Neural cell (in vitro differentiated cells): ENCODE measurements around the gene MAPK4. TPM values are rescaled to one million over a fixed set of nuclear protein-coding genes. Genes with fewer than 3 reads are reported as not detected.

ENCODE experiments used
- H2AFZ ChIP-seq: fragments of 200-600, 300-800 bp; sonication (generic), shearing (Covaris generic); 2 replicates; pipeline ENCODE4 v1.6.0; 2014; ENCODE audit warnings: low read depth, mild to moderate bottlenecking, antibody characterized with exemption, low read length, moderate library complexity
- H3F3A ChIP-seq: fragments of 200-600 bp; shearing (Covaris generic); 2 replicates; pipeline ENCODE4 v1.6.1; 2016; ENCODE audit warnings: mild to moderate bottlenecking, moderate library complexity, mixed read lengths, antibody characterized with exemption, low read length; ENCODE audit not compliant: insufficient read depth, poor library complexity, severe bottlenecking
- H3K27ac ChIP-seq: fragments of 200-600, 300-800 bp; sonication (generic), shearing (Covaris generic); 2 replicates; pipeline ENCODE4 v1.5.1; 2014; ENCODE audit warnings: mild to moderate bottlenecking, low read length, moderate library complexity
- H3K27me3 ChIP-seq: fragments of 300-800, 200-600 bp; sonication (generic), shearing (Covaris generic); 2 replicates; pipeline ENCODE4 v1.6.0; 2014; ENCODE audit warnings: mild to moderate bottlenecking, low read depth, low read length, moderate library complexity; ENCODE audit not compliant: insufficient read depth
- H3K36me3 ChIP-seq: fragments of 300-800, 200-600 bp; sonication (generic), shearing (Covaris generic); 2 replicates; pipeline ENCODE4 v1.5.1; 2014; ENCODE audit warnings: mild to moderate bottlenecking, antibody characterized with exemption, low read length, moderate library complexity; ENCODE audit not compliant: insufficient read depth
- H3K4me2 ChIP-seq: fragments of 300-800, 200-600 bp; sonication (generic), shearing (Covaris generic); 2 replicates; pipeline ENCODE4 v1.6.0; 2014; ENCODE audit warnings: mild to moderate bottlenecking, low read length
- H3K4me3 ChIP-seq: fragments of 300-800, 200-600 bp; sonication (generic), shearing (Covaris generic); 2 replicates; pipeline ENCODE4 v1.5.1; 2014; ENCODE audit warnings: mild to moderate bottlenecking, low read length, moderate library complexity
- H3K79me2 ChIP-seq: fragments of 200-600 bp; shearing (Covaris generic); replicated peaks from 2 replicates; pipeline ENCODE4 v1.6.0; 2014; ENCODE audit warnings: mild to moderate bottlenecking, low read length, moderate library complexity; ENCODE audit not compliant: insufficient read depth
- H3K9ac ChIP-seq: fragments of 300-800, 200-600 bp; sonication (generic), shearing (Covaris generic); 2 replicates; pipeline ENCODE4 v1.6.1; 2016; ENCODE audit warnings: mild to moderate bottlenecking, low read length, mixed read lengths
- H3K9me2 ChIP-seq: fragments of 200-600 bp; shearing (Covaris generic); 2 replicates; pipeline ENCODE4 v1.6.1; 2016; ENCODE audit warnings: mild to moderate bottlenecking, low read length, mixed read lengths; ENCODE audit not compliant: insufficient read depth
- H3K9me3 ChIP-seq: fragments of 200-600, 300-800 bp; sonication (generic), shearing (Covaris generic); 2 replicates; pipeline ENCODE4 v1.6.1; 2016; ENCODE audit warnings: mild to moderate bottlenecking, mixed run types, low read length, moderate library complexity, mixed read lengths
- H4K20me1 ChIP-seq: fragments of 200-600 bp; shearing (Covaris generic); 2 replicates; pipeline ENCODE4 v1.6.1; 2016; ENCODE audit warnings: mild to moderate bottlenecking, mixed run types; ENCODE audit not compliant: insufficient read depth
- EP300 ChIP-seq: fragments of 450-650 bp; conservative IDR thresholded peaks from 2 replicates; pipeline ENCODE4 v1.6.1; 2014; ENCODE audit warnings: antibody characterized with exemption, mild to moderate bottlenecking, moderate library complexity; ENCODE audit not compliant: poor library complexity, severe bottlenecking
- EZH2 ChIP-seq: fragments of 200-600, 300-800 bp; shearing (Covaris generic), sonication (generic); IDR thresholded peaks from 2 replicates; pipeline ENCODE4 v1.6.1; 2014; ENCODE audit warnings: antibody characterized with exemption, low read length, borderline replicate concordance, mild to moderate bottlenecking; ENCODE audit not compliant: insufficient read depth, poor library complexity, severe bottlenecking
- MXI1 ChIP-seq: fragments of 450-650 bp; conservative IDR thresholded peaks from 2 replicates; pipeline ENCODE4 v1.6.1; 2014; ENCODE audit warnings: antibody characterized with exemption, mild to moderate bottlenecking; ENCODE audit not compliant: poor library complexity, severe bottlenecking
- POLR2AphosphoS5 ChIP-seq: IDR thresholded peaks from 2 replicates; pipeline ENCODE4 v1.6.1; 2012
- RAD21 ChIP-seq: fragments of 450-650 bp; conservative IDR thresholded peaks from 2 replicates; pipeline ENCODE4 v1.6.1; 2014; ENCODE audit warnings: antibody characterized with exemption, mild to moderate bottlenecking, moderate library complexity
- SMC3 ChIP-seq: fragments of 450-650 bp; conservative IDR thresholded peaks from 2 replicates; pipeline ENCODE4 v1.6.1; 2014; ENCODE audit warnings: antibody characterized with exemption, mild to moderate bottlenecking, moderate library complexity; ENCODE audit not compliant: poor library complexity
- TAF1 ChIP-seq: IDR thresholded peaks from 2 replicates; pipeline ENCODE4 v1.6.1; 2012; ENCODE audit warnings: low read depth
- polyA plus RNA-seq: library from polyadenylated mRNA; depleted of rRNA; stranded (reverse); fragments of >200 nt; gene quantifications from 2 replicates; pipeline ENCODE4 v1.2.3, GENCODE V29; 2014
- TF ChIP-seq, protein P1 (sequence below): IDR thresholded peaks from 2 replicates; pipeline ENCODE4 v1.6.1; 2012; ENCODE audit warnings: borderline replicate concordance
- TF ChIP-seq, protein P2 (sequence below): fragments of 450-650 bp; IDR thresholded peaks from 2 replicates; pipeline ENCODE4 v1.5.1; 2014; ENCODE audit warnings: antibody characterized with exemption, mild to moderate bottlenecking, moderate library complexity; ENCODE audit not compliant: poor library complexity, severe bottlenecking

MAPK4 gene
- polyA plus RNA-seq, 1 donor from 2014 or later, result 12.7 TPM

DNA sequence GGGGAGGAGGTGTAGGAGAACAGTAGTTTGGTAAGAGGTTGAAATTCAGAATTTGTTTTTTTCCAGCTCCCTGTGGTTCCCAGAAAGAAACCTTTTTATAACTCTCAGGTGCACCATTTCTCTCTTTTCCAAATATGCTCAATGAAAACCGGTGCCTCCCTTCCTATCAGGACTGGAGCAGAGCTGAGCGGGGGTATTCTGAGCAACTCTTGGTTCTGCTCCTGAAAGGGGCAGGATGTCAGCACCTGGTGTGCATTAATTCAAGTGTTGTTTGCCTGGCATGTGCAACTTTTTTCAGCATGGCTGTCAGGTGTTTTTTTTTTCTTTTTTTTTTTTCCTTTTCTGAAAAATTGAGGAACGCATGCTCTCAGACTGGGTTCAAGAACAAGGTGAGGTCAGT, 74.1 kb downstream of the MAPK4 start:
- Histone ChIP-seq H3K9me2 (no peaks in the 10 kb centered on the region), H3K27ac (no peak overlapping the region), H4K20me1 (no peaks in the 10 kb centered on the region)

GRCh38 chr18:50636366-50637057, 76.6 kb downstream of the MAPK4 start:
- Histone ChIP-seq H2AFZ (no peak overlapping the region), H3K9me2 (no peaks in the 10 kb centered on the region), H3K27me3 (no peaks in the 10 kb centered on the region), H4K20me1 (no peaks in the 10 kb centered on the region), H3K4me3 (no peak overlapping the region), H3K27ac (no peak overlapping the region), H3K4me2 (no peak overlapping the region), H3K36me3 (no peaks in the 10 kb centered on the region), H3K9ac (no peak overlapping the region), H3K79me2 (no peaks in the 10 kb centered on the region), H3K9me3 (no peaks in the 10 kb centered on the region), H3F3A (no peaks in the 10 kb centered on the region)
- TF ChIP-seq, protein P1, sequence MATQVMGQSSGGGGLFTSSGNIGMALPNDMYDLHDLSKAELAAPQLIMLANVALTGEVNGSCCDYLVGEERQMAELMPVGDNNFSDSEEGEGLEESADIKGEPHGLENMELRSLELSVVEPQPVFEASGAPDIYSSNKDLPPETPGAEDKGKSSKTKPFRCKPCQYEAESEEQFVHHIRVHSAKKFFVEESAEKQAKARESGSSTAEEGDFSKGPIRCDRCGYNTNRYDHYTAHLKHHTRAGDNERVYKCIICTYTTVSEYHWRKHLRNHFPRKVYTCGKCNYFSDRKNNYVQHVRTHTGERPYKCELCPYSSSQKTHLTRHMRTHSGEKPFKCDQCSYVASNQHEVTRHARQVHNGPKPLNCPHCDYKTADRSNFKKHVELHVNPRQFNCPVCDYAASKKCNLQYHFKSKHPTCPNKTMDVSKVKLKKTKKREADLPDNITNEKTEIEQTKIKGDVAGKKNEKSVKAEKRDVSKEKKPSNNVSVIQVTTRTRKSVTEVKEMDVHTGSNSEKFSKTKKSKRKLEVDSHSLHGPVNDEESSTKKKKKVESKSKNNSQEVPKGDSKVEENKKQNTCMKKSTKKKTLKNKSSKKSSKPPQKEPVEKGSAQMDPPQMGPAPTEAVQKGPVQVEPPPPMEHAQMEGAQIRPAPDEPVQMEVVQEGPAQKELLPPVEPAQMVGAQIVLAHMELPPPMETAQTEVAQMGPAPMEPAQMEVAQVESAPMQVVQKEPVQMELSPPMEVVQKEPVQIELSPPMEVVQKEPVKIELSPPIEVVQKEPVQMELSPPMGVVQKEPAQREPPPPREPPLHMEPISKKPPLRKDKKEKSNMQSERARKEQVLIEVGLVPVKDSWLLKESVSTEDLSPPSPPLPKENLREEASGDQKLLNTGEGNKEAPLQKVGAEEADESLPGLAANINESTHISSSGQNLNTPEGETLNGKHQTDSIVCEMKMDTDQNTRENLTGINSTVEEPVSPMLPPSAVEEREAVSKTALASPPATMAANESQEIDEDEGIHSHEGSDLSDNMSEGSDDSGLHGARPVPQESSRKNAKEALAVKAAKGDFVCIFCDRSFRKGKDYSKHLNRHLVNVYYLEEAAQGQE, result no peak
- TF ChIP-seq POLR2AphosphoS5 (no peak), EZH2 (no peak), RAD21 (no peak), SMC3 (no peak), TAF1 (no peak), EP300 (no peak), MXI1 (no peak)
- TF ChIP-seq, protein P2, sequence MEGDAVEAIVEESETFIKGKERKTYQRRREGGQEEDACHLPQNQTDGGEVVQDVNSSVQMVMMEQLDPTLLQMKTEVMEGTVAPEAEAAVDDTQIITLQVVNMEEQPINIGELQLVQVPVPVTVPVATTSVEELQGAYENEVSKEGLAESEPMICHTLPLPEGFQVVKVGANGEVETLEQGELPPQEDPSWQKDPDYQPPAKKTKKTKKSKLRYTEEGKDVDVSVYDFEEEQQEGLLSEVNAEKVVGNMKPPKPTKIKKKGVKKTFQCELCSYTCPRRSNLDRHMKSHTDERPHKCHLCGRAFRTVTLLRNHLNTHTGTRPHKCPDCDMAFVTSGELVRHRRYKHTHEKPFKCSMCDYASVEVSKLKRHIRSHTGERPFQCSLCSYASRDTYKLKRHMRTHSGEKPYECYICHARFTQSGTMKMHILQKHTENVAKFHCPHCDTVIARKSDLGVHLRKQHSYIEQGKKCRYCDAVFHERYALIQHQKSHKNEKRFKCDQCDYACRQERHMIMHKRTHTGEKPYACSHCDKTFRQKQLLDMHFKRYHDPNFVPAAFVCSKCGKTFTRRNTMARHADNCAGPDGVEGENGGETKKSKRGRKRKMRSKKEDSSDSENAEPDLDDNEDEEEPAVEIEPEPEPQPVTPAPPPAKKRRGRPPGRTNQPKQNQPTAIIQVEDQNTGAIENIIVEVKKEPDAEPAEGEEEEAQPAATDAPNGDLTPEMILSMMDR, result no peak

More for the DNA sequence above, 74.1 kb downstream of the MAPK4 start:
- Histone ChIP-seq H3K36me3 (no peaks in the 10 kb centered on the region), H3K27me3 (no peaks in the 10 kb centered on the region), H3K4me3 (no peak overlapping the region), H3F3A (no peaks in the 10 kb centered on the region), H3K4me2 (no peak overlapping the region), H3K9ac (no peak overlapping the region), H3K9me3 (no peaks in the 10 kb centered on the region), H2AFZ (no peak overlapping the region), H3K79me2 (no peaks in the 10 kb centered on the region)
- TF ChIP-seq, protein P2, result no peak
- no peak for TF ChIP-seq TAF1
- TF ChIP-seq, protein P1, result no peak
- TF ChIP-seq EP300, result no peak
- no peak for TF ChIP-seq POLR2AphosphoS5
- no peak for TF ChIP-seq RAD21
- TF ChIP-seq SMC3, result no peak
- TF ChIP-seq EZH2, result no peak
- TF ChIP-seq MXI1, result no peak
